GM18868 (cell line): ENCODE measurements around the gene PCED1B.

Source experiments
- ATAC-seq: cut with Tn5 transposase; IDR thresholded peaks from one replicate; pipeline ENCODE4 v1.9.1; 2021; ENCODE audit warnings: mild to moderate bottlenecking, moderate library complexity; ENCODE audit not compliant: unreplicated experiment

The PCED1B gene

GRCh38 chr12:47067176-47067575 is 12.2 kb upstream of the PCED1B start:
- ATAC-seq, result no peak

GRCh38 chr12:47067771-47068431 is 11.5 kb upstream of the PCED1B start:
- ATAC-seq, result no peak

GRCh38 chr12:47068539-47068938 is 10.9 kb upstream of the PCED1B start:
- no peak for ATAC-seq

- no peak for ATAC-seq
Measured at GRCh38 chr12:47070310-47070709, 9.1 kb upstream of the PCED1B start.

GRCh38 chr12:47071241-47071852 is 8.1 kb upstream of the PCED1B start:
- ATAC-seq, result no peak

- ATAC-seq, result no peak
Measured at GRCh38 chr12:47073951-47074350, 5.5 kb upstream of the PCED1B start.

- no peak for ATAC-seq
Measured at GRCh38 chr12:47074757-47075156, 4.7 kb upstream of the PCED1B start.

GRCh38 chr12:47075192-47076084 is 4.0 kb upstream of the PCED1B start:
- no peak for ATAC-seq

GRCh38 chr12:47077206-47078085 is 2.0 kb upstream of the PCED1B start:
- no peak for ATAC-seq

- ATAC-seq, result no peak
Measured at GRCh38 chr12:47078086-47078395, 1.4 kb upstream of the PCED1B start.

GRCh38 chr12:47078733-47079467 is 521 bp upstream of the PCED1B start:
- no peak for ATAC-seq

- ATAC-seq, result peak; percentile 11
Measured at GRCh38 chr12:47079981-47080724, 732 bp downstream of the PCED1B start.

- peak; percentile 33 for ATAC-seq
Measured at GRCh38 chr12:47080725-47081502, 1.5 kb downstream of the PCED1B start.

GRCh38 chr12:47082283-47082682 is 2.9 kb downstream of the PCED1B start:
- ATAC-seq, result no peak

GRCh38 chr12:47082796-47083621 is 3.6 kb downstream of the PCED1B start:
- no peak for ATAC-seq

GRCh38 chr12:47084172-47084571 is 4.8 kb downstream of the PCED1B start:
- no peak for ATAC-seq

GRCh38 chr12:47085815-47086252 is 6.4 kb downstream of the PCED1B start:
- ATAC-seq, result no peak
